Dendritic cell treated with granulocyte-macrophage colony-stimulating factor and Interleukin-4, amounts not matched to agents 40 ng/mL and 50 ng/mL, for 4 days (primary cell): ENCODE data around the gene POU2F3.
"Not testable (repeated sequence)": the region's sequence is repeated elsewhere in the genome, so short reads cannot be mapped to it uniquely, and the experiment has no call there.

Experiments used
- H3K27ac Mint-ChIP-seq: one replicate; pipeline ENCODE4 v1.8.0; 2022; ENCODE audit warnings: mild to moderate bottlenecking, mixed read lengths
- H3K27me3 Mint-ChIP-seq: one replicate; pipeline ENCODE4 v1.8.0; 2022; ENCODE audit warnings: mild to moderate bottlenecking, mixed read lengths
- H3K36me3 Mint-ChIP-seq: one replicate; pipeline ENCODE4 v1.8.0; 2022; ENCODE audit warnings: low read depth, mixed read lengths
- H3K4me1 Mint-ChIP-seq: one replicate; pipeline ENCODE4 v1.8.0; 2022; ENCODE audit warnings: low read depth, mixed read lengths
- H3K4me3 Mint-ChIP-seq: one replicate; pipeline ENCODE4 v1.8.0; 2022; ENCODE audit warnings: mild to moderate bottlenecking, moderate library complexity, mixed read lengths
- H3K9me3 Mint-ChIP-seq: one replicate; pipeline ENCODE4 v1.8.0; 2022; ENCODE audit warnings: mixed read lengths
- intact Hi-C: fragments of 100-400 bp; cut with micrococcal nuclease; formaldehyde crosslinking; loops from one replicate; pipeline ENCODE4 v1.15.0; 2022

The POU2F3 gene

GRCh38 chr11:120243221-120243620 is 3.3 kb downstream of the POU2F3 start:
- peaks cover 88% of the 10 kb centered on the region for H3K27me3 Mint-ChIP-seq
- intact Hi-C loops = no loop called here

GRCh38 chr11:120244476-120245365 is 4.8 kb downstream of the POU2F3 start:
- Mint-ChIP-seq H3K9me3 (no peaks in the 10 kb centered on the region), H3K36me3 (no peaks in the 10 kb centered on the region), H3K4me3 (no peak overlapping the region), H3K4me1 (no peaks in the 10 kb centered on the region), H3K27me3 (peaks cover 85% of the 10 kb centered on the region), H3K27ac (no peak overlapping the region)
- intact Hi-C loops = no loop called here

More at GRCh38 chr11:120243221-120243620, 3.3 kb downstream of the POU2F3 start:
- Mint-ChIP-seq H3K4me3 (no peak overlapping the region), H3K4me1 (no peaks in the 10 kb centered on the region), H3K27ac (no peak overlapping the region), H3K9me3 (no peaks in the 10 kb centered on the region), H3K36me3 (no peaks in the 10 kb centered on the region)

GRCh38 chr11:120245434-120245833 is 5.5 kb downstream of the POU2F3 start:
- no peaks in the 10 kb centered on the region for H3K9me3 Mint-ChIP-seq
- peaks cover 5% of the 10 kb centered on the region for H3K4me1 Mint-ChIP-seq
- H3K36me3 Mint-ChIP-seq = no peaks in the 10 kb centered on the region
- H3K4me3 Mint-ChIP-seq = no peak overlapping the region
- no peak overlapping the region for H3K27ac Mint-ChIP-seq
- intact Hi-C loops = no loop called here
- H3K27me3 Mint-ChIP-seq = peaks cover 87% of the 10 kb centered on the region

- intact Hi-C loops = no loop called here
- Mint-ChIP-seq H3K27ac (no peak overlapping the region), H3K9me3 (no peaks in the 10 kb centered on the region), H3K27me3 (peaks cover 73% of the 10 kb centered on the region), H3K4me1 (peaks cover 5% of the 10 kb centered on the region), H3K4me3 (no peak overlapping the region), H3K36me3 (no peaks in the 10 kb centered on the region)
Observed at GRCh38 chr11:120248551-120249278, 8.8 kb downstream of the POU2F3 start.

- Mint-ChIP-seq H3K4me1 (peaks cover 5% of the 10 kb centered on the region), H3K27me3 (peaks cover 75% of the 10 kb centered on the region), H3K36me3 (no peaks in the 10 kb centered on the region), H3K9me3 (no peaks in the 10 kb centered on the region), H3K4me3 (no peak overlapping the region), H3K27ac (no peak overlapping the region)
- intact Hi-C loops = no loop called here
Observed at GRCh38 chr11:120249279-120250262, 9.6 kb downstream of the POU2F3 start.

GRCh38 chr11:120253377-120253776 is 13.4 kb downstream of the POU2F3 start:
- H3K9me3 Mint-ChIP-seq, H3K4me1 Mint-ChIP-seq, H3K4me3 Mint-ChIP-seq, H3K36me3 Mint-ChIP-seq, H3K27ac Mint-ChIP-seq, intact Hi-C loops: not testable (repeated sequence)
- H3K27me3 Mint-ChIP-seq = peaks cover 76% of the 10 kb centered on the region

GRCh38 chr11:120254788-120255518 is 15.0 kb downstream of the POU2F3 start:
- H3K4me1 Mint-ChIP-seq = peaks cover 3% of the 10 kb centered on the region
- H3K9me3 Mint-ChIP-seq = no peaks in the 10 kb centered on the region
- no peak overlapping the region for H3K4me3 Mint-ChIP-seq
- intact Hi-C loops = no loop called here
- H3K36me3 Mint-ChIP-seq = no peaks in the 10 kb centered on the region
- peaks cover 76% of the 10 kb centered on the region for H3K27me3 Mint-ChIP-seq
- H3K27ac Mint-ChIP-seq = no peak overlapping the region

- no peaks in the 10 kb centered on the region for H3K9me3 Mint-ChIP-seq
- intact Hi-C loops = no loop called here
- no peaks in the 10 kb centered on the region for H3K36me3 Mint-ChIP-seq
- no peak overlapping the region for H3K27ac Mint-ChIP-seq
- no peaks in the 10 kb centered on the region for H3K4me1 Mint-ChIP-seq
- H3K4me3 Mint-ChIP-seq = no peak overlapping the region
- H3K27me3 Mint-ChIP-seq = peaks cover 75% of the 10 kb centered on the region
Observed at GRCh38 chr11:120255519-120255866, 15.6 kb downstream of the POU2F3 start.

GRCh38 chr11:120256178-120256577 is 16.2 kb downstream of the POU2F3 start:
- H3K27me3 Mint-ChIP-seq = peaks cover 78% of the 10 kb centered on the region
- no peak overlapping the region for H3K4me3 Mint-ChIP-seq
- H3K36me3 Mint-ChIP-seq = no peaks in the 10 kb centered on the region
- H3K4me1 Mint-ChIP-seq = no peaks in the 10 kb centered on the region
- H3K9me3 Mint-ChIP-seq = no peaks in the 10 kb centered on the region
- H3K27ac Mint-ChIP-seq = no peak overlapping the region
- intact Hi-C loops = no loop called here

- H3K27me3 Mint-ChIP-seq = peaks cover 78% of the 10 kb centered on the region
- H3K4me1 Mint-ChIP-seq = no peaks in the 10 kb centered on the region
- H3K36me3 Mint-ChIP-seq = no peaks in the 10 kb centered on the region
- no peaks in the 10 kb centered on the region for H3K9me3 Mint-ChIP-seq
- no peak overlapping the region for H3K27ac Mint-ChIP-seq
- H3K4me3 Mint-ChIP-seq = no peak overlapping the region
- intact Hi-C loops = no loop called here
Observed at GRCh38 chr11:120256779-120257178, 16.8 kb downstream of the POU2F3 start.

GRCh38 chr11:120257346-120257745 is 17.4 kb downstream of the POU2F3 start:
- no peaks in the 10 kb centered on the region for H3K9me3 Mint-ChIP-seq
- intact Hi-C loops = no loop called here
- H3K36me3 Mint-ChIP-seq = no peaks in the 10 kb centered on the region
- H3K4me1 Mint-ChIP-seq = no peaks in the 10 kb centered on the region
- no peak overlapping the region for H3K27ac Mint-ChIP-seq
- peaks cover 74% of the 10 kb centered on the region for H3K27me3 Mint-ChIP-seq
- no peak overlapping the region for H3K4me3 Mint-ChIP-seq

GRCh38 chr11:120258661-120259060 is 18.7 kb downstream of the POU2F3 start:
- peaks cover 76% of the 10 kb centered on the region for H3K27me3 Mint-ChIP-seq
- no peak overlapping the region for H3K27ac Mint-ChIP-seq
- intact Hi-C loops = no loop called here
- no peaks in the 10 kb centered on the region for H3K9me3 Mint-ChIP-seq
- H3K4me1 Mint-ChIP-seq = no peaks in the 10 kb centered on the region
- no peaks in the 10 kb centered on the region for H3K36me3 Mint-ChIP-seq
- H3K4me3 Mint-ChIP-seq = no peak overlapping the region

- Mint-ChIP-seq H3K27me3 (peaks cover 72% of the 10 kb centered on the region), H3K36me3 (no peaks in the 10 kb centered on the region), H3K4me1 (no peaks in the 10 kb centered on the region), H3K4me3 (no peak overlapping the region), H3K27ac (no peak overlapping the region), H3K9me3 (no peaks in the 10 kb centered on the region)
- intact Hi-C loops = no loop called here
Observed at GRCh38 chr11:120259241-120259640, 19.3 kb downstream of the POU2F3 start.
